ENCODE data around the gene TET3. TPM values are rescaled to one million over a fixed set of nuclear protein-coding genes. Genes with fewer than 3 reads are reported as not detected.

Gene TET3
- total and polyA plus RNA-seq, 9 of the 15 experiments (the other 6 are each of a cell fraction or from before 2014, with no cell fraction given): 0.35 to 16.3 (median 5.5) TPM

DNA sequence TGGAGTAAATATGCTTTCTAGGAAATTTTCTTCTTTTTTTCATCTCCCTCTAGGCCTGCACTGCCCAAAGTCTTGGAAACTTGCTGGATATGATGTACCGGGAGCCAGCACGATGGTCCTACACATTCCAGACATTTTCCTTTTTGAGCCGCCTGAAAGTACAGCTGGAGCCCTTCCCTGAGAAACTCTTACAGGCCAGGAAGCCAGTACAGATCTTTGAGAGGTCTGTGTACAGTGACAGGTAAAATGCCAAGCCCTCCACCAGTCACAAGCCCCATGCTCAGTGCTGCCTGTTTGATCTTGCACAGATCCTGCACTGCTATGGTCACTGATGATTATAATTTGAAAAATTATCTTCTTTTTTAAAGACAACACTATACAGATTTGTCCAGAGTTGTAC lies 38.0 kb upstream of the TET3 start (continued):
- TF ChIP-seq, protein P1, sequence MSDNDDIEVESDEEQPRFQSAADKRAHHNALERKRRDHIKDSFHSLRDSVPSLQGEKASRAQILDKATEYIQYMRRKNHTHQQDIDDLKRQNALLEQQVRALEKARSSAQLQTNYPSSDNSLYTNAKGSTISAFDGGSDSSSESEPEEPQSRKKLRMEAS (CRISPR knock-in tag; IDR thresholded peaks at IDR 0.05): no peak
- TF ChIP-seq, protein P2, sequence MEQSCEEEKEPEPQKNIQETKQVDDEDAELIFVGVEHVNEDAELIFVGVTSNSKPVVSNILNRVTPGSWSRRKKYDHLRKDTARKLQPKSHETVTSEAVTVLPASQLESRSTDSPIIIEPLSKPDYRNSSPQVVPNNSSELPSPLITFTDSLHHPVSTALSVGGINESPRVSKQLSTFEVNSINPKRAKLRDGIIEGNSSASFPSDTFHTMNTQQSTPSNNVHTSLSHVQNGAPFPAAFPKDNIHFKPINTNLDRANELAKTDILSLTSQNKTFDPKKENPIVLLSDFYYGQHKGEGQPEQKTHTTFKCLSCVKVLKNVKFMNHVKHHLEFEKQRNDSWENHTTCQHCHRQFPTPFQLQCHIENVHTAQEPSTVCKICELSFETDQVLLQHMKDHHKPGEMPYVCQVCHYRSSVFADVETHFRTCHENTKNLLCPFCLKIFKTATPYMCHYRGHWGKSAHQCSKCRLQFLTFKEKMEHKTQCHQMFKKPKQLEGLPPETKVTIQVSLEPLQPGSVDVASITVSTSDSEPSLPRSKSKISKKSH (CRISPR knock-in tag; IDR thresholded peaks at IDR 0.05): no peak
- TF ChIP-seq, protein P3, sequence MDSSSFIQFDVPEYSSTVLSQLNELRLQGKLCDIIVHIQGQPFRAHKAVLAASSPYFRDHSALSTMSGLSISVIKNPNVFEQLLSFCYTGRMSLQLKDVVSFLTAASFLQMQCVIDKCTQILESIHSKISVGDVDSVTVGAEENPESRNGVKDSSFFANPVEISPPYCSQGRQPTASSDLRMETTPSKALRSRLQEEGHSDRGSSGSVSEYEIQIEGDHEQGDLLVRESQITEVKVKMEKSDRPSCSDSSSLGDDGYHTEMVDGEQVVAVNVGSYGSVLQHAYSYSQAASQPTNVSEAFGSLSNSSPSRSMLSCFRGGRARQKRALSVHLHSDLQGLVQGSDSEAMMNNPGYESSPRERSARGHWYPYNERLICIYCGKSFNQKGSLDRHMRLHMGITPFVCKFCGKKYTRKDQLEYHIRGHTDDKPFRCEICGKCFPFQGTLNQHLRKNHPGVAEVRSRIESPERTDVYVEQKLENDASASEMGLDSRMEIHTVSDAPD (CRISPR knock-in tag; IDR thresholded peaks at IDR 0.05): no peak
- no peak for TF ChIP-seq SRSF1 (IDR thresholded peaks at IDR 0.05; ENCODE audit: low read depth, low read length)
- TF ChIP-seq L3MBTL2 (IDR thresholded peaks at IDR 0.05): no peak

DNA sequence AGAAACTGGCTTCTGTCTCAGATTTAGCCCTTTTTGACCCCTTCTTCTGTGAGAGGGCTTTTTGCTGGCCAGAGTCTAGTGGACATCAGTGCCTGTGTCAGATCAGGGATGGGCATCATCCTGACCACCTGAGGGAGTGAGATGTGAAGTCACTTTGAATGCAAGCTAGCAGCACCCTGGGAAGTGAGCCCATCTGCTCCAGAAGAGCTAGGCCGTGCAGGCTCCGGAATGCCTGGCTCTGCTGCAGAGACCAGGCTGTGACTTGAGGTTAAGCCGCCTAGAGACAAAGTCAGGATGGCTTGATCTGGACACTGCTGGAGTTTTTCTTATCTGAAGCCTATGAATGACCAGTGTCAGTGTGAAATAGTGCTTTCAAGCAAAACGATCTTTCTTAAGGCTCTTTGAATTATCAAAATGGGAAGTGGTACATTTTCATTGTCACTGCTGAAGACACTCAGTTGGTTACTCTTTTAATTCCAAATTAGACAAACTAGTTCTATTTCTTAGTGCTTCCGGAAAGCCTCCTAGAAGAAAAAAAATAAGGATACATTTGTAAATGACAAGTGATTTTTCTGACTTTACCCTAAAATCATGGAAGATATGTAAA lies 37.2 kb upstream of the TET3 start:
- no peaks in the 10 kb centered on the region for H3K9me1 ChIP-seq (ENCODE audit: control insufficient read depth, insufficient read depth, low read length)
- peaks cover 28% of the 10 kb centered on the region; the same call in 2 of the 3 replicates for H3K79me2 ChIP-seq (ENCODE audit: control insufficient read depth, insufficient read depth, low read length)
- no peaks in the 10 kb centered on the region for H3K27me3 ChIP-seq (ENCODE audit: control insufficient read depth in 2 of 2, insufficient read depth in 2 of 2, low read length in 2 of 2)
- no peak overlapping the region for H3K27ac ChIP-seq (ENCODE audit: extremely low read depth, low read depth, low read length)
- no peak for DNase-seq (ENCODE audit: extremely low read depth in 1 of 4, low spot score in 3 of 4)
- no peaks in the 10 kb centered on the region for H3K9me3 ChIP-seq (replicated peaks; ENCODE audit: control insufficient read depth, insufficient read depth, low read depth, low read length)
- no peak for ATAC-seq
- ChIA-PET CTCF (ENCODE audit: low intra/inter-chr PET ratio) (no interaction called here), POLR2A (interaction anchor here (1.0 kb wide), 1 partner anchor 8 kb away, joined by 3 read pairs; no protein-coding TSS in a partner anchor)
- H3K4me3 ChIP-seq: no peak overlapping the region
- no peaks in the 10 kb centered on the region; a peak in 1 of 5 replicates for H3K4me1 ChIP-seq (replicated peaks in 1 of 2; ENCODE audit: control insufficient read depth in 2 of 2, insufficient read depth in 2 of 2, low read length in 2 of 2)
- BruUV-seq (replicated peaks): no TSS peak
- intact Hi-C loops (cut with micrococcal nuclease) (no loop called here), in situ Hi-C loops (cut with MboI) (no loop called here)
- FAIRE-seq: no peak
- 86% methylated on average over 5 of the region's 5 CpGs for WGBS (ENCODE audit: insufficient coverage, low coverage, missing lambda C conversion rate)
- H3K4me2 ChIP-seq (ENCODE audit: insufficient read depth, low read length): no peak overlapping the region
- no peaks in the 10 kb centered on the region for H4K20me1 ChIP-seq (replicated peaks; ENCODE audit: control insufficient read depth, insufficient read depth, low read length)
- peaks cover 94% of the 10 kb centered on the region for H3K36me3 ChIP-seq (ENCODE audit: control insufficient read depth, insufficient read depth, low read length)
- no peak overlapping the region for H3K9ac ChIP-seq (ENCODE audit: insufficient read depth in 1 of 2, low read depth in 2 of 2, low read length in 2 of 2)
- no peak overlapping the region for H2AFZ ChIP-seq (ENCODE audit: low read depth, low read length)
- TF ChIP-seq, protein P4, sequence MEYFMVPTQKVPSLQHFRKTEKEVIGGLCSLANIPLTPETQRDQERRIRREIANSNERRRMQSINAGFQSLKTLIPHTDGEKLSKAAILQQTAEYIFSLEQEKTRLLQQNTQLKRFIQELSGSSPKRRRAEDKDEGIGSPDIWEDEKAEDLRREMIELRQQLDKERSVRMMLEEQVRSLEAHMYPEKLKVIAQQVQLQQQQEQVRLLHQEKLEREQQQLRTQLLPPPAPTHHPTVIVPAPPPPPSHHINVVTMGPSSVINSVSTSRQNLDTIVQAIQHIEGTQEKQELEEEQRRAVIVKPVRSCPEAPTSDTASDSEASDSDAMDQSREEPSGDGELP (CRISPR knock-in tag; IDR thresholded peaks at IDR 0.05; ENCODE audit: borderline replicate concordance): no peak
- TF ChIP-seq, protein P5, sequence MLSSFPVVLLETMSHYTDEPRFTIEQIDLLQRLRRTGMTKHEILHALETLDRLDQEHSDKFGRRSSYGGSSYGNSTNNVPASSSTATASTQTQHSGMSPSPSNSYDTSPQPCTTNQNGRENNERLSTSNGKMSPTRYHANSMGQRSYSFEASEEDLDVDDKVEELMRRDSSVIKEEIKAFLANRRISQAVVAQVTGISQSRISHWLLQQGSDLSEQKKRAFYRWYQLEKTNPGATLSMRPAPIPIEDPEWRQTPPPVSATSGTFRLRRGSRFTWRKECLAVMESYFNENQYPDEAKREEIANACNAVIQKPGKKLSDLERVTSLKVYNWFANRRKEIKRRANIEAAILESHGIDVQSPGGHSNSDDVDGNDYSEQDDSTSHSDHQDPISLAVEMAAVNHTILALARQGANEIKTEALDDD (IDR thresholded peaks at IDR 0.05): no peak
- TF ChIP-seq, protein P6, sequence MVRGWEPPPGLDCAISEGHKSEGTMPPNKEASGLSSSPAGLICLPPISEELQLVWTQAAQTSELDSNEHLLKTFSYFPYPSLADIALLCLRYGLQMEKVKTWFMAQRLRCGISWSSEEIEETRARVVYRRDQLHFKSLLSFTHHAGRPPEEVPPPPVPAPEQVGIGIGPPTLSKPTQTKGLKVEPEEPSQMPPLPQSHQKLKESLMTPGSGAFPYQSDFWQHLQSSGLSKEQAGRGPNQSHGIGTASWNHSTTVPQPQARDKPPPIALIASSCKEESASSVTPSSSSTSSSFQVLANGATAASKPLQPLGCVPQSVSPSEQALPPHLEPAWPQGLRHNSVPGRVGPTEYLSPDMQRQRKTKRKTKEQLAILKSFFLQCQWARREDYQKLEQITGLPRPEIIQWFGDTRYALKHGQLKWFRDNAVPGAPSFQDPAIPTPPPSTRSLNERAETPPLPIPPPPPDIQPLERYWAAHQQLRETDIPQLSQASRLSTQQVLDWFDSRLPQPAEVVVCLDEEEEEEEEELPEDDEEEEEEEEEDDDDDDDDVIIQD (CRISPR knock-in tag; IDR thresholded peaks at IDR 0.05): no peak
- TF ChIP-seq TEAD2 (tag; IDR thresholded peaks at IDR 0.05) (no peak), ZC3H4 (CRISPR knock-in tag; IDR thresholded peaks at IDR 0.05; ENCODE audit: borderline replicate concordance) (no peak), ZNF696 (CRISPR knock-in tag; conservative IDR thresholded peaks at IDR 0.05) (no peak), PRPF4 (IDR thresholded peaks at IDR 0.05; ENCODE audit: insufficient read depth, low read depth, low read length, poor library complexity, severe bottlenecking) (no peak), POLR2A (conservative IDR thresholded peaks at IDR 0.05) (no peak)

All from K562 (cell line).